SH-SY5Y (cell line): ENCODE measurements around the gene BAK1.

Experiments
- GATA2 ChIP-seq: IDR thresholded peaks from 2 replicates; pipeline ENCODE4 v1.6.1; 2011; ENCODE audit warnings: mild to moderate bottlenecking, low read depth, low read length
- GATA3 ChIP-seq: IDR thresholded peaks from 2 replicates; pipeline ENCODE4 v1.6.1; 2011; ENCODE audit warnings: low read depth, mild to moderate bottlenecking, low read length, moderate library complexity

GRCh38 chr6:33609528-33609927 is 29.5 kb upstream of the BAK1 start:
- TF ChIP-seq GATA2: no peak
- no peak for TF ChIP-seq GATA3
